Smooth muscle cell (in vitro differentiated cells): Measurements from ENCODE around the gene KCNH5. TPM values are rescaled to one million over a fixed set of nuclear protein-coding genes. Genes with fewer than 3 reads are reported as not detected.
A peak's percentile ranks its signal among the peaks of the same experiment; 100 is the strongest.

ENCODE experiments used
- DNase-seq: peaks from one replicate; lab custom pipeline; 2025; ENCODE audit not compliant: unreplicated experiment; lab: John Stamatoyannopoulos, UW
- H2AFZ ChIP-seq: fragments of 200-600 bp; sonication (generic); 2 replicates; pipeline ENCODE4 v1.6.0; 2016; ENCODE audit warnings: antibody characterized with exemption, low read depth, mild to moderate bottlenecking
- H3F3A ChIP-seq: fragments of 200-600 bp; sonication (generic); 2 replicates; pipeline ENCODE4 v1.6.0; 2017; ENCODE audit warnings: antibody characterized with exemption, low read depth
- H3K27ac ChIP-seq: fragments of 200-600 bp; sonication (generic); 2 replicates; pipeline ENCODE4 v1.5.1; 2016; ENCODE audit warnings: low read depth, mild to moderate bottlenecking
- H3K27me3 ChIP-seq: fragments of 200-600 bp; sonication (generic); 2 replicates; pipeline ENCODE4 v1.6.1; 2016; ENCODE audit warnings: low read depth, mild to moderate bottlenecking
- H3K36me3 ChIP-seq: fragments of 200-600 bp; sonication (generic); 2 replicates; pipeline ENCODE4 v1.5.1; 2016; ENCODE audit warnings: low read depth
- H3K4me1 ChIP-seq: fragments of 200-600 bp; sonication (generic); 2 replicates; pipeline ENCODE4 v1.5.1; 2016; ENCODE audit warnings: low read depth
- H3K4me2 ChIP-seq: fragments of 200-600 bp; sonication (generic); 2 replicates; pipeline ENCODE4 v1.6.0; 2016; ENCODE audit warnings: mild to moderate bottlenecking
- H3K4me3 ChIP-seq: fragments of 200-600 bp; sonication (generic); 2 replicates; pipeline ENCODE4 v1.5.1; 2016; ENCODE audit warnings: mild to moderate bottlenecking
- H3K79me2 ChIP-seq: fragments of 200-600 bp; sonication (generic); 2 replicates; pipeline ENCODE4 v1.6.0; 2016; ENCODE audit warnings: low read depth, mild to moderate bottlenecking
- H3K9ac ChIP-seq: fragments of 200-600 bp; sonication (generic); 2 replicates; pipeline ENCODE4 v1.6.0; 2016; ENCODE audit warnings: low read depth
- H3K9me3 ChIP-seq: fragments of 200-600 bp; sonication (generic); replicated peaks from 2 replicates; pipeline ENCODE4 v1.5.1; 2016; ENCODE audit warnings: low read depth
- H4K20me1 ChIP-seq: fragments of 200-600 bp; sonication (generic); 2 replicates; pipeline ENCODE4 v1.6.0; 2016; ENCODE audit warnings: low read depth
- WGBS: methylation state at CpG from one replicate; pipeline ENCODE4 v1.1.7; 2016; ENCODE audit warnings: low lambda C conversion rate; 5-methylcytosine and 5-hydroxymethylcytosine counted together
- polyA plus RNA-seq: library from polyadenylated mRNA; unstranded; fragments of >200 nt; fragmentation: Nextera tagmentation; extraction: Ambion mirVana; gene quantifications from 2 replicates; pipeline ENCODE4 v1.2.1, GENCODE V29; 2016
- total RNA-seq: library from RNA; depleted of rRNA; stranded (reverse); fragments of >200 nt; gene quantifications from 2 replicates; pipeline ENCODE4 v1.2.3, GENCODE V29; 2014
- TF ChIP-seq, protein P1 (sequence below): fragments of 200-600 bp; sonication (generic); IDR thresholded peaks from 2 replicates; pipeline ENCODE4 v1.5.1; 2017; ENCODE audit warnings: borderline replicate concordance, mild to moderate bottlenecking, antibody characterized with exemption; ENCODE audit not compliant: insufficient read depth, poor library complexity, severe bottlenecking

Gene KCNH5
- total and polyA plus RNA-seq, 2 experiments from 2014 or later = 0.03 to 0.54 TPM

DNA sequence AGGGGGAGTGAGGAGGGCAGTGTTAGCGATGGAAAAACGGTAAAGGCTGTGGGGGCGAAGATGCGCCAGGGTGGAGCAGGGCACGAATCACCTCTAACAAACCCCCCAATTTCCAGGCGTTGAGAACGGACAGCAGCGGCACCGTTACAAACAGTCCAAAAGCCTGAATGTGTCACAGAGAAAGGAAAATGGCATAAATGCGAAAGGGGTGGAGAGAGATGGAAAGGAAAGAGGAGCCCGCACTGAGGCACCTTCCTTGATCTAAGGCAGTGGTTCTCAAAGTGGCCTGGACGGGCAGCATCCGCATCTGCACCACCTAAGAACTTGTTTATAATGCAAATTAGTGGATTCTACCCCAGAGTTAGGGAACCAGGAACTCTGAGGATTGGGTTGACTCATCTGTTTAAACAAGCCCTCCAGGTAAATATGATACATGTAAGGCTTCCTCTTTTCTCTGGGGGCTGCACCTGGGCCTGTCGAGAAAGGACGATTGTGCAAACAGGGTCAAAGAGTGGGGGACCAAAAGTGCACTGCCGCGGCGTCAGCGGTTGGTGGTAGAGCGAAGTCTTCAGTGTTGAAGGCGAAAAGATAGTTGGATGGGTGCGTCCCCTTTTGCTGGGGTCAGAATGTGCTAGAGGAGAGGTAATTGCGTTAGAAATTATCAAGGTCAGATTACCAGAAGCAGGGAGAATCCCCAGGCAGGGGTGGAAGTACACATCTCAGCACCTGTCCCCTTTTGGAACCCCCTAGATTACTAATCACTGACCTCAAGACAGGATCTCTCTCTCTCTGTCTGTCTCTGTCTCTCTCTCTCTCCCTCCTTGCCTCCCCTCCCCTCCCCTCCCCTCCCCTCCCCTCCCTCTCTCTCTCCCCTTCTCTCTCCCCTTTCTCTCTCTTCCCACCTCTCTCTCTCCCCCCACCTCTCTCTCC, 1.3 kb upstream of the KCNH5 start:
- H3K27me3 ChIP-seq = peaks cover 95% of the 10 kb centered on the region
- peak overlapping the region; percentile 83 for H3K4me2 ChIP-seq
- H3K4me1 ChIP-seq = peaks cover 9% of the 10 kb centered on the region
- H3K9me3 ChIP-seq = no peaks in the 10 kb centered on the region
- peak overlapping the region; percentile 44 for H3K4me3 ChIP-seq
- H3F3A ChIP-seq = no peaks in the 10 kb centered on the region
- H3K27ac ChIP-seq = no peak overlapping the region
- no peaks in the 10 kb centered on the region for H3K79me2 ChIP-seq
- no peaks in the 10 kb centered on the region for H4K20me1 ChIP-seq
- H2AFZ ChIP-seq = no peak overlapping the region
- no peak overlapping the region for H3K9ac ChIP-seq
- 11% methylated on average over 23 of the region's 23 CpGs for WGBS
- DNase-seq = no peak
- no peaks in the 10 kb centered on the region for H3K36me3 ChIP-seq
- TF ChIP-seq, protein P1, sequence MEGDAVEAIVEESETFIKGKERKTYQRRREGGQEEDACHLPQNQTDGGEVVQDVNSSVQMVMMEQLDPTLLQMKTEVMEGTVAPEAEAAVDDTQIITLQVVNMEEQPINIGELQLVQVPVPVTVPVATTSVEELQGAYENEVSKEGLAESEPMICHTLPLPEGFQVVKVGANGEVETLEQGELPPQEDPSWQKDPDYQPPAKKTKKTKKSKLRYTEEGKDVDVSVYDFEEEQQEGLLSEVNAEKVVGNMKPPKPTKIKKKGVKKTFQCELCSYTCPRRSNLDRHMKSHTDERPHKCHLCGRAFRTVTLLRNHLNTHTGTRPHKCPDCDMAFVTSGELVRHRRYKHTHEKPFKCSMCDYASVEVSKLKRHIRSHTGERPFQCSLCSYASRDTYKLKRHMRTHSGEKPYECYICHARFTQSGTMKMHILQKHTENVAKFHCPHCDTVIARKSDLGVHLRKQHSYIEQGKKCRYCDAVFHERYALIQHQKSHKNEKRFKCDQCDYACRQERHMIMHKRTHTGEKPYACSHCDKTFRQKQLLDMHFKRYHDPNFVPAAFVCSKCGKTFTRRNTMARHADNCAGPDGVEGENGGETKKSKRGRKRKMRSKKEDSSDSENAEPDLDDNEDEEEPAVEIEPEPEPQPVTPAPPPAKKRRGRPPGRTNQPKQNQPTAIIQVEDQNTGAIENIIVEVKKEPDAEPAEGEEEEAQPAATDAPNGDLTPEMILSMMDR = no peak

DNA sequence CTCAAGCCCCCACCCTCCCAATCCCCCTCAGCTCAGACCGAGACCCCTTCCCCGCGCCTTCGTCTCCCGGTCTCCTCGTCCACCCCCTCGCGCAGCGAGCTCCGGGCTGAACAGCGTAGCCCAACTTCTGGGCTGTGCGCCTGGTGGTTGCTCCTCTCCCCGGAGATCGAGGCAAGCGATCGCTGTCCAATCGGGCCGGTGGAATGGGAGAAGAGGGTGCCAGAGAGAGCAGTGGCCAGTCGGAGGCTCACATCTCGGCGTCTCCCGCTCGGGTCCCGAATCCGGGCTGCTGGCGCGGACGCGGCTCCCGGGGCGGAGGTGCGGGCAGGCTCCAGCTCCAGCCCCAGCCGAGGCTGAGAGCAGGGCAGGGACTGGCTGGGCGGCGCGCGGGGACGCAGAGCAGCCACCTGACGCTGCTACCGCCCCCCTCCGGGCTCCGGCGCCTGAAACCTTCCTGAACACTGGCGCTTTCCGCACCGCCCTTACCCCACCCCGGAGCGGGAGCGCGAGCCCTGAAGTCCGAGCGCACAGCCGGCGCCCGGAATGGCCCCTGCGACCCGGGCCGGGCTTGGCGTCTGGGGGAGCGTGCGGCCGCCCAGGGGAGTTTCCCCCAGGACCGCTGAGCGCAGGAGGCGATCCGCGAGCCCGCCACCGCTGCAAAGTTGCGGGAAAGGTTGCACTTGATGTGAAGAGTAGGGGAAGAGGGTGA, 508 bp upstream of the KCNH5 start:
- DNase-seq = no peak
- Histone ChIP-seq H2AFZ (no peak overlapping the region), H3K9ac (no peak overlapping the region), H3K9me3 (no peaks in the 10 kb centered on the region), H4K20me1 (no peaks in the 10 kb centered on the region), H3K27ac (no peak overlapping the region), H3K27me3 (peaks cover 97% of the 10 kb centered on the region), H3K4me1 (peaks cover 9% of the 10 kb centered on the region), H3K4me3 (peak overlapping the region; percentile 44), H3K36me3 (no peaks in the 10 kb centered on the region), H3K4me2 (peak overlapping the region; percentile 83), H3K79me2 (no peaks in the 10 kb centered on the region), H3F3A (no peaks in the 10 kb centered on the region)
- 1% methylated on average over 69 of the region's 70 CpGs for WGBS
- TF ChIP-seq, protein P1 = peak; percentile 10

DNA sequence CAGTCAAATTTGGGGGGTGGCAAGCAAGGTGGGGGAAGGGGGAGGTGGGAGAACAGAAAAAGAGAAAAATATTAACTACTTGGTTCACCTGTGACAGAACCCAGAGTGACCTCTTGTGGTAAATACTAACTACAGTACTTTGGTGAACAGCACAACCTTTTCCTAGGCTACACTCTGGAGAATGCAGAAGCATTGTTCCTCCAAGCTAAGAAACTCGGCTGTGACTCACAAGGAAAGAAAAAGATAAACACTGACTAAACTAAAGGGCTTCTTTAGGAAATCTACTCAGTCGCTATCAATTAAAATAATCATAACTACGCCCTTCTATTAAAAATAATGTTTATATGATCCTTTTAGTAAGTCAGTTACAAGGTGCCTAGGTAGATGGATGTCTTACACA, 5.4 kb downstream of the KCNH5 start:
- Histone ChIP-seq H3K4me1 (peaks cover 5% of the 10 kb centered on the region), H3K9me3 (no peaks in the 10 kb centered on the region), H3K9ac (no peak overlapping the region), H2AFZ (no peak overlapping the region), H3K79me2 (no peaks in the 10 kb centered on the region), H3K27me3 (peaks cover 45% of the 10 kb centered on the region), H3K4me3 (no peak overlapping the region), H4K20me1 (no peaks in the 10 kb centered on the region), H3K4me2 (no peak overlapping the region), H3K36me3 (no peaks in the 10 kb centered on the region), H3F3A (no peaks in the 10 kb centered on the region), H3K27ac (no peak overlapping the region)
- no peak for DNase-seq
- 5% methylated on average over 3 of the region's 3 CpGs for WGBS
- TF ChIP-seq, protein P1 = peak; percentile 51
